ENCODE measurements around the gene TMPRSS11A.

- TF ChIP-seq POLR2A (IDR thresholded peaks at IDR 0.05) (no peak), POLR2AphosphoS5 (IDR thresholded peaks at IDR 0.05) (no peak)
- TF ChIP-seq, protein P1, sequence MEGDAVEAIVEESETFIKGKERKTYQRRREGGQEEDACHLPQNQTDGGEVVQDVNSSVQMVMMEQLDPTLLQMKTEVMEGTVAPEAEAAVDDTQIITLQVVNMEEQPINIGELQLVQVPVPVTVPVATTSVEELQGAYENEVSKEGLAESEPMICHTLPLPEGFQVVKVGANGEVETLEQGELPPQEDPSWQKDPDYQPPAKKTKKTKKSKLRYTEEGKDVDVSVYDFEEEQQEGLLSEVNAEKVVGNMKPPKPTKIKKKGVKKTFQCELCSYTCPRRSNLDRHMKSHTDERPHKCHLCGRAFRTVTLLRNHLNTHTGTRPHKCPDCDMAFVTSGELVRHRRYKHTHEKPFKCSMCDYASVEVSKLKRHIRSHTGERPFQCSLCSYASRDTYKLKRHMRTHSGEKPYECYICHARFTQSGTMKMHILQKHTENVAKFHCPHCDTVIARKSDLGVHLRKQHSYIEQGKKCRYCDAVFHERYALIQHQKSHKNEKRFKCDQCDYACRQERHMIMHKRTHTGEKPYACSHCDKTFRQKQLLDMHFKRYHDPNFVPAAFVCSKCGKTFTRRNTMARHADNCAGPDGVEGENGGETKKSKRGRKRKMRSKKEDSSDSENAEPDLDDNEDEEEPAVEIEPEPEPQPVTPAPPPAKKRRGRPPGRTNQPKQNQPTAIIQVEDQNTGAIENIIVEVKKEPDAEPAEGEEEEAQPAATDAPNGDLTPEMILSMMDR (IDR thresholded peaks at IDR 0.05 in 8 of 11, conservative IDR thresholded peaks at IDR 0.05 in 3 of 11), result no peak
Measured at GRCh38 chr4:67874986-67875385, 88.3 kb downstream of the TMPRSS11A start.
